Measurements from ENCODE around the gene UBXN7.

GRCh38 chr3:196327405-196327804 lies 104.8 kb downstream of the UBXN7 start:
- TF ChIP-seq PATZ1 (CRISPR knock-in tag; IDR thresholded peaks at IDR 0.05; ENCODE audit: borderline replicate concordance) (no peak), BACH2 (CRISPR knock-in tag; IDR thresholded peaks at IDR 0.05; ENCODE audit: borderline replicate concordance) (no peak), CREB5 (CRISPR knock-in tag; IDR thresholded peaks at IDR 0.05; ENCODE audit: low read depth) (no peak), ZNF565 (CRISPR knock-in tag; conservative IDR thresholded peaks at IDR 0.05; ENCODE audit: low read depth) (no peak), RARB (CRISPR knock-in tag; IDR thresholded peaks at IDR 0.05) (no peak), ZFP3 (CRISPR knock-in tag; IDR thresholded peaks at IDR 0.05) (no peak), ARNTL (CRISPR knock-in tag; IDR thresholded peaks at IDR 0.05; ENCODE audit: borderline replicate concordance, low read depth) (no peak), POU6F1 (CRISPR knock-in tag; IDR thresholded peaks at IDR 0.05; ENCODE audit: borderline replicate concordance, low read depth) (no peak), TCF4 (CRISPR knock-in tag; IDR thresholded peaks at IDR 0.05; ENCODE audit: borderline replicate concordance) (no peak), TOX (CRISPR knock-in tag; IDR thresholded peaks at IDR 0.05; ENCODE audit: borderline replicate concordance) (no peak), CSDC2 (CRISPR knock-in tag; IDR thresholded peaks at IDR 0.05) (no peak), GLIS3 (CRISPR knock-in tag; IDR thresholded peaks at IDR 0.05) (no peak), ZNF8 (CRISPR knock-in tag; IDR thresholded peaks at IDR 0.05) (no peak)

All from SK-N-SH treated with all-trans-retinoic acid at 6 μM for 48 hours (cell line).